ENCODE data around the gene POC1A. TPM values are rescaled to one million over a fixed set of nuclear protein-coding genes. Genes with fewer than 3 reads are reported as not detected.

Gene POC1A
- total and polyA plus RNA-seq, 9 of the 15 experiments (the other 6 are each of a cell fraction or from before 2014, with no cell fraction given), result 7.2 to 17.5 (median 12.1) TPM

GRCh38 chr3:52056521-52056967 is 97.7 kb downstream of the POC1A start, which contains the start of gene DUSP7 (continued):
- TF ChIP-seq PATZ1 (CRISPR knock-in tag; IDR thresholded peaks at IDR 0.05; ENCODE audit: borderline replicate concordance) (no peak), TEAD1 (CRISPR knock-in tag; IDR thresholded peaks at IDR 0.05) (no peak), ZNF253 (CRISPR knock-in tag; conservative IDR thresholded peaks at IDR 0.05) (no peak), ATF6 (CRISPR knock-in tag; IDR thresholded peaks at IDR 0.05) (no peak), THAP12 (CRISPR knock-in tag; IDR thresholded peaks at IDR 0.05) (0 out of 2 replicates have a peak, but pooled peaks have one; percentile 21), ZBTB43 (CRISPR knock-in tag; IDR thresholded peaks at IDR 0.05) (no peak), ZNF740 (CRISPR knock-in tag; IDR thresholded peaks at IDR 0.05) (peak; percentile 77; the same call in 1 of the 2 replicates), ZNF740 (tag; IDR thresholded peaks at IDR 0.05) (peak in 1 of 2 experiments; percentile 65; a peak in 1 of 4 replicates), ZNF143 (CRISPR knock-in tag; IDR thresholded peaks at IDR 0.05) (no peak), EP300 (IDR thresholded peaks at IDR 0.05; ENCODE audit: low read length) (no peak), HOXB6 (CRISPR knock-in tag; IDR thresholded peaks at IDR 0.05; ENCODE audit: borderline replicate concordance) (no peak), CCNT2 (IDR thresholded peaks at IDR 0.05; ENCODE audit: borderline replicate concordance, extremely low read depth, insufficient read length, low read depth, low read length) (peak; percentile 19), THAP7 (CRISPR knock-in tag; IDR thresholded peaks at IDR 0.05) (no peak), ZNF217 (CRISPR knock-in tag; IDR thresholded peaks at IDR 0.05) (no peak), MXD1 (CRISPR knock-in tag; IDR thresholded peaks at IDR 0.05; ENCODE audit: borderline replicate concordance, poor library complexity, severe bottlenecking) (no peak), EGR1 (conservative IDR thresholded peaks at IDR 0.05) (peak; percentile 64)

Data from K562 (cell line).